ENCODE results near the gene SLC9A6.

The SLC9A6 gene

GRCh38 chrX:135985157-135985972 lies at the start of gene SLC9A6:
SLC9A6 (plus strand) TSS chrX:135985435; CDS start chrX:135985659, 224 bp downstream.
- DNase-seq (ENCODE audit: low spot score), result peak; percentile 78

GRCh38 chrX:135944486-135944885 lies 40.7 kb upstream of the SLC9A6 start:
- no peak for DNase-seq (ENCODE audit: low spot score)

- DNase-seq (ENCODE audit: low spot score), result no peak
Observed at GRCh38 chrX:135951291-135951690, 33.9 kb upstream of the SLC9A6 start.

- no peak for DNase-seq (ENCODE audit: low spot score)
Observed at GRCh38 chrX:135973025-135973547, 12.1 kb upstream of the SLC9A6 start.

GRCh38 chrX:135973548-135974278 lies 11.5 kb upstream of the SLC9A6 start, which contains the start of gene MMGT1:
MMGT1 (minus strand) TSS chrX:135973988; CDS start chrX:135973675, 313 bp downstream.
- DNase-seq (ENCODE audit: low spot score), result peak; percentile 91

GRCh38 chrX:135974279-135974856 lies 10.9 kb upstream of the SLC9A6 start:
- peak; percentile 85 for DNase-seq (ENCODE audit: low spot score)

GRCh38 chrX:135975421-135975820 lies 9.8 kb upstream of the SLC9A6 start:
- DNase-seq (ENCODE audit: low spot score), result no peak

- no peak for DNase-seq (ENCODE audit: low spot score)
Observed at GRCh38 chrX:135977611-135978010, 7.6 kb upstream of the SLC9A6 start.

GRCh38 chrX:135981010-135981409 lies 4.2 kb upstream of the SLC9A6 start:
- no peak for DNase-seq (ENCODE audit: low spot score)

GRCh38 chrX:135981668-135982067 lies 3.6 kb upstream of the SLC9A6 start:
- no peak for DNase-seq (ENCODE audit: low spot score)

GRCh38 chrX:135982860-135983259 lies 2.4 kb upstream of the SLC9A6 start:
- no peak for DNase-seq (ENCODE audit: low spot score)

GRCh38 chrX:135984256-135984655 lies 979 bp upstream of the SLC9A6 start:
- no peak for DNase-seq (ENCODE audit: low spot score)

- no peak for DNase-seq (ENCODE audit: low spot score)
Observed at GRCh38 chrX:135984791-135985156, 461 bp upstream of the SLC9A6 start.

GRCh38 chrX:135985973-135986310 lies 707 bp downstream of the SLC9A6 start:
- peak; percentile 2 for DNase-seq (ENCODE audit: low spot score)

- DNase-seq (ENCODE audit: low spot score), result no peak
Observed at GRCh38 chrX:135988245-135988644, 3.0 kb downstream of the SLC9A6 start.

- DNase-seq (ENCODE audit: low spot score), result no peak
Observed at GRCh38 chrX:136015016-136015415, 29.8 kb downstream of the SLC9A6 start.

GRCh38 chrX:136016881-136017280 lies 31.6 kb downstream of the SLC9A6 start:
- no peak for DNase-seq (ENCODE audit: low spot score)

- no peak for DNase-seq (ENCODE audit: low spot score)
Observed at GRCh38 chrX:136019226-136019625, 34.0 kb downstream of the SLC9A6 start.

- no peak for DNase-seq (ENCODE audit: low spot score)
Observed at GRCh38 chrX:136021160-136021559, 35.9 kb downstream of the SLC9A6 start.

- no peak for DNase-seq (ENCODE audit: low spot score)
Observed at GRCh38 chrX:136021903-136022302, 36.7 kb downstream of the SLC9A6 start.

- DNase-seq (ENCODE audit: low spot score), result no peak
Observed at GRCh38 chrX:136025091-136025490, 39.9 kb downstream of the SLC9A6 start.

- peak; percentile 13 for DNase-seq (ENCODE audit: low spot score)
Observed at GRCh38 chrX:136028383-136028984, 43.2 kb downstream of the SLC9A6 start.

Data from germinal center (tissue), 1 donor.